ENCODE data around the gene CDHR1.

The CDHR1 gene

GRCh38 chr10:84257343-84258020 is 63.1 kb downstream of the CDHR1 start:
- TF ChIP-seq SIN3A (IDR thresholded peaks at IDR 0.05; ENCODE audit: borderline replicate concordance, insufficient read depth, low read length) (no peak), REST (IDR thresholded peaks at IDR 0.05; ENCODE audit: insufficient read depth in 1 of 2, low read depth in 2 of 2, low read length in 2 of 2) (no peak), TAF1 (IDR thresholded peaks at IDR 0.05; ENCODE audit: borderline replicate concordance, insufficient read depth, low read length) (no peak)

GRCh38 chr10:84258034-84258695 is 63.8 kb downstream of the CDHR1 start:
- no peak for TF ChIP-seq POLR2AphosphoS5 (IDR thresholded peaks at IDR 0.05; ENCODE audit: low read depth, low read length)
- TF ChIP-seq SIN3A (IDR thresholded peaks at IDR 0.05; ENCODE audit: borderline replicate concordance, insufficient read depth, low read length): no peak
- no peak for TF ChIP-seq FOXP2 (optimal IDR thresholded peaks at IDR 0.05; ENCODE audit: borderline replicate concordance, extremely low read depth, extremely low read length, insufficient read depth)
- no peak for TF ChIP-seq REST (IDR thresholded peaks at IDR 0.05; ENCODE audit: insufficient read depth in 1 of 2, low read depth in 2 of 2, low read length in 2 of 2)
- TF ChIP-seq TAF1 (IDR thresholded peaks at IDR 0.05; ENCODE audit: borderline replicate concordance, insufficient read depth, low read length): no peak

DNA sequence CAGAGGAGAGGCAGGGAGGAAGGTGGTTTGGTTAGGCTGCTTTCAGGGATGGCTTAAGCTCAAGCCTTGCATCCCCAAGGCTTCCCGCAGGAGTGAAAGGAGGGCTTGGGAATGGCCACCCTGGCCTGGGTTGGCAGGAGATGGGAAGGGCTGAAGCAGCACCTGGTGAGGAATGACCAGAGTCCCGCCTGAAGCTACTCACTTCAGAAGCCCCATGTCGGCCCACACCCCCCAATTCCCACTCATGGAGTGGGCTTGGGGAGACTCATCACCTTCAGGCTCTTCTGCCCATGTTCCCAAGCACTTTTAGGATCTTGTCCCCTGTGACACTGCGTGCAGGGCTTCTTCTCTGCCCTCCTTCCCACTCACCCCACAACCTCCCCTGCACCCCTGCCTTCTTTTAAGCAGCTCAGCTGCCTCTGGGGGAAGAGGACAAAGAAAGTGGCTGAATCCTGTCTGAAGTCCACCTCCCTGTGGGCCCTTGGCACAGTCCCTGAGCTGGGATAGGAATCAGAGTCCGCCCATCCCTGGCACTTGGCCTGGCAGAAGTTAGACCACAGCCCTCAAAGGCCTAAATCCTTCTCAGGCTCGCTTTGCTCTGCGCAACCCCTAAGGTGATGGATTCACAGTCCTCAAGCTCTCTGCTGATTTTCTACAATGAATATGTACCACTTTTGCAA is 67.0 kb downstream of the CDHR1 start:
- TF ChIP-seq POLR2AphosphoS5 (IDR thresholded peaks at IDR 0.05; ENCODE audit: low read depth, low read length) (no peak), FOXP2 (optimal IDR thresholded peaks at IDR 0.05; ENCODE audit: borderline replicate concordance, extremely low read depth, extremely low read length, insufficient read depth) (no peak), SIN3A (IDR thresholded peaks at IDR 0.05; ENCODE audit: borderline replicate concordance, insufficient read depth, low read length) (no peak), REST (IDR thresholded peaks at IDR 0.05; ENCODE audit: insufficient read depth in 1 of 2, low read depth in 2 of 2, low read length in 2 of 2) (no peak)

DNA sequence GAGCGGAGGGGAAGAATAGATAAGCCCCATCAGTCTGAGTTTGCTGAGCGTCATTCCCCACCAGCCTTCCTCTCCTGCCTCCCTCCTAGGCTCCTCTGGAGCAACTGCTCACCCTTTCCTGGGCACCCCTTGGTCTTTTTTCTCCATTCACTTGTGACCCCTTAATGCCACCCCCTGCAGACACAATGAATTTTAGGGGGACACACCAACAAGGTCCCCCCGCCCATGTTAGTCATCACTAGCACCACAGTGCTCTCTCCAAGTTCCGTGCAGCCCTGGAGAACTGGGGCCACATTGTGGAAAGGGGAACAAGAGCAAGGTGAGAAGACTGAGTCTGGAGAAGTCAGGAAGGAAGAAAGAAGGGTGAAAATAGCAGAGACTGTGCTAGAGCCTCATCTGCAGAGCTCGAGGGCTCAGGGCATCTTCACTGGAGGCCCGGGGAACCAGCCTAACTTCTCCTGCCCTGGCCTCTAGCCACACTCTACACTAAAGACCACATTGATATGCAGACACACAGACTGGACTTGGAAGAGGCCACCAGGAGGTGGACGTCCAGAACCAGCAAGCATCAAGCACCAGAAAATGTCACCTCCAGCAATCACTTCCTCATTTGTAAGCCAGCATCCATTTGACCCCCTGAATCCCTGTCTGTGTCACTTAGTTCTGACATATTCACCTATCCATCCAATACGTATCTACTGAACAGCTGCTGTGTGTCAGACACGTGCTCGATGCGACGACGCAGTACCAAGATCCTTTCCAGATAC is 68.0 kb downstream of the CDHR1 start:
- no peak for TF ChIP-seq SIN3A (IDR thresholded peaks at IDR 0.05; ENCODE audit: borderline replicate concordance, insufficient read depth, low read length)
- no peak for TF ChIP-seq REST (IDR thresholded peaks at IDR 0.05; ENCODE audit: insufficient read depth in 1 of 2, low read depth in 2 of 2, low read length in 2 of 2)
- no peak for TF ChIP-seq TAF1 (IDR thresholded peaks at IDR 0.05; ENCODE audit: borderline replicate concordance, insufficient read depth, low read length)
- no peak for TF ChIP-seq POLR2AphosphoS5 (IDR thresholded peaks at IDR 0.05; ENCODE audit: low read depth, low read length)
- no peak for TF ChIP-seq FOXP2 (optimal IDR thresholded peaks at IDR 0.05; ENCODE audit: borderline replicate concordance, extremely low read depth, extremely low read length, insufficient read depth)

Measured in PFSK-1 (cell line).